Activated T-helper 1 cell treated with anti-CD3 and anti-CD28 coated beads, Interleukin-2, amount 50 U/mL, for 16 hours (primary cell): ENCODE data around the gene CCSER2.
"Not testable (repeated sequence)": the region's sequence is repeated elsewhere in the genome, so short reads cannot be mapped to it uniquely, and the experiment has no call there.

Experiments
- DNase-seq, 2 donors: peaks; one replicate each; pipeline ENCODE4 v3.0.0-alpha.2; 2020; ENCODE audit warnings: low read depth in 1 of 2, low spot score in 1 of 2

CCSER2 gene

DNA sequence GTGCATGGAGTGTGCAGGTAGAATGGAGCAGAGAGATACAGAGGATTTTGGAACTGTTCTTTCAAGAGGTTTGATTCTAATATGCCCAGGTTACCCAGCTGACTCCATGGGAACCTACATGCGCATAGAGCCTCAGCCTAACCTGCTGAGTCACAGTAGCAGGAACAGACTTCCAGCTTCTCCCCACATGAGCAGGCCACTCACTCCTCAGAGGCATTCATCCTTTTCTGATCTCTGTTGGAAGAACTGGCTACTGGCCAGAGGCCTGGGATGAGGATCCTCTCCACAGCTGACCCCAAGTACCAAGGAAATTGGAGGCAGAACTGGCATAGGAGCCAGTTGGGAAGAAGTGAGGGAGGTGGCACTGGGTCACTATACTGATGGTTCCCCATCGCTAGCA, 17.9 kb upstream of the CCSER2 start:
- DNase-seq: no peak

DNA sequence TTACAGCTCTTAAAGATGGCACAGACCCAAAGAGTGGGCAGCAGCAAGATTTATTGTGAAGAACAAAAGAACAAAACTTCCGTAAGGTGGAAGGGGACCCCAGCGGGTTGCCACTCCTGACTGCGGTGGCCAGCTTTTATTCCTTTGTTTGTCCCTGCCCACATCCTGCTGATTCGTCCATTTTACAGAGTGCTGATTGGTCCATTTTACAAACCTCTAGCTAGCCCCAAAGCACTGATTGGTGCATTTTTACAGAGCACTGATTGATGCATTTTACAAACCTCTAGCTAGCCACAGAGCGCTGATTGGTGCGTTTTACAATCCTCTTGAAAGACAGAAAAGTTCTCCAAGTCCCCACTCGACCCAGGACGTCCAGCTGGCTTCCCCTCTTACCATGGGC, 16.8 kb upstream of the CCSER2 start:
- DNase-seq: no peak

DNA sequence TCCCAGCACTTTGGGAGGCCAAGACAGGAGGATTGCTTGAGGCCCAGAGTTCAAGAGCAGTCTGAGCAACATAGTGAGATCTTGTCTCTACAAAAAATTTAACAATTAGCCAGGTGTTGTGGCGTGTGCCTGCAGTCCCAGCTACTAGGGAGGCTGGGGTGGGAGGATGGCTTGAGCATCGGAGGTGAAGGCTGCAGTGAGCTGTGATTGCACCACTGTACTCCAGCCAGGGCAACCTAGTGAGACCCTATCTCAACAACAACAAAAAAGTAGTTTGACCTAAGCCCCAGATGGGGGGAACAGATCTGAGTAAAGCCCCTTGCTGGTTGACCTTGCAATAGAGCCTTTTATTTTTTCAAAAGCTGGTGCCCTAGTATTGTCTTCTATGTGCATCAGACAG, 15.6 kb upstream of the CCSER2 start:
- no peak for DNase-seq

DNA sequence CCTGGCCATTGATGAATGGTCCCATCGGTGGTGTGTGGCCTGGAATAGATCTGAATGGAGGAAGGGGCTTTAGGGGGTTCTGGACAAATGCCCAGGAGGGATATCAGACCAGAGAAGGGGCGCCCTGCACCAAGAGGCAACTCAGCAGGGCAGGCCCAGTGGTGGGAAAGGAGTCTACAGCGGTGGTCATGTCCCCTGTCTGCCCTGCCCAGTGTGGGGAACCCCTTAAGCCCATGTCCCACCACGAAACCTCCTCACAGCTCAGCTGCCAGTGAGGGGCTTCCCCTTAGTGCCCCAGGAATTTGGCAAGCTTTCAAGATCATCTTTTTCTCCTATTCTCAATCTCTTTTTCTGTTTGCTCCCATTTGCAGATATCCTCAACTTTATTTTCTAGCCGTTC, 14.1 kb upstream of the CCSER2 start:
- DNase-seq: no peak

DNA sequence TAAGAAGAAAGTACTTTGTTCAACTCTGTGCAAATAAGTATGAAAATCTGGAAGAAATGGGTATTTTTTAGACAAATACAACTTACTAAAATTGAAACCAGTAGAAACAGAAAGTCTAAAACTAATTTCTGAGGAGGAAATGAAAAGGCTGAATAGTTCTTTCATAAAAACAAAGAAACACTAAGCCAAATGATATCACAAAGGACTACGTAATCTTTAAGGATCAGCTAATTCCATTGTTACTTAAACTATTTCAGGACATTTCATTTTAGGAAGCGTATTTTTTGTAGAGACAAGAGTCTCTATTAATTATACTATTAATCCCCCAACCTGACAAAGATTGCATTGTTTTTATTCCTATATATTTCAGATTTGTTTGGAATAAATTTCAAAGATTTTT, 11.2 kb upstream of the CCSER2 start:
- DNase-seq: no peak

DNA sequence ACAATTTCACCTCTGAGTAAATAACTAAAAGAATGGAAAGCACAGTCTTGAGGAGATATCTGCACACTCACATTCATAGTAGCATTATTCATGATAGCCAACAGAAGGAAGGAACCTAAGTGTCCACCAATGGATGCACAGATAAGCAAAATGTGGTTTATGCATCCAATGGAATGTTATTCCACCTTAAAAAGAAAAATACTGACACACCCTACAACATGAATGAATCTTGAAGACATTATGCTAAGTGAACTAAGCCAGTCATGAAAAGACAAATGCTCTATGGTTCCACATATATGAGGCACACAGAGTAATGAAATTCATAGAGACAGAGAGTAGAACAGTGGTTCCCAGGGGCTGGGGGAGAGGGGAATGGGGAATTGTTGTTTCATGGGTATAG, 6.5 kb upstream of the CCSER2 start:
- no peak for DNase-seq

DNA sequence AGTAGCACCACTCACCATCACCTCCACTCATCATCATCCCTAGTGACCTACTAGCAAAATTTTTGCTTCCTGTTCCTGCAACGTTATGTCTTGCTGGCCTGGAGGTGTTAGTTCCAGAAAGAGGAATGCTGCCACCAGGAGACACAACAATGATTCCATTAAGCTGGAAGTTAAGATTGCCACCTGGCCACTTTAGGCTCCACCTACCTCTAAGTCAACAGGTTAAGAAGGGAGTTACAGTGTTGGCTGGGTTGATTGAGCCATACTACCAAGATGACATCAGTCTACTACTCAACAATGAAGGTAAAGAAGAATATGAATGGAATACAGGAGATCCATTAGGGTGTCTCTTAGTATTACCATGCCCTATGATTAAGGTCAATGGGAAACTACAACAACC, 4.8 kb upstream of the CCSER2 start:
- DNase-seq: not testable (repeated sequence)

DNA sequence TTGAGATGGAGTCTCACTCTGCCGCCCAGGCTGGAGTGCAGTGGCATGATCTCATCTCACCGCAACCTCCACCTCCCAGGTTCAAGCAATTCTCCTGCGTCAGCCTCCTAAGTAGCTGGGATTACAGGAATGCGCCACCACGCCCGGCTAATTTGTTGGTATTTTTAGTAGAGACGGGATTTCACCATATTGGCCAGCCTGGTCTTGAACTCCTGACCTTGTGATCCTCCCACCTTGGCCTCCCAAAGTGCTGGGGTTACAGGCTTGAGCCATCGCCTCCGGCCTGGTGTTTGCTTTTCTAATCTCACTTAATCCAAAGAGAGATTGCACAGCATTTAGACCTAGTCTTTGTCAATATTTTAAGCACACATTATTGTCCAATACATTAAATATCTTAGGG, 1.4 kb upstream of the CCSER2 start:
- not testable (repeated sequence) for DNase-seq

DNA sequence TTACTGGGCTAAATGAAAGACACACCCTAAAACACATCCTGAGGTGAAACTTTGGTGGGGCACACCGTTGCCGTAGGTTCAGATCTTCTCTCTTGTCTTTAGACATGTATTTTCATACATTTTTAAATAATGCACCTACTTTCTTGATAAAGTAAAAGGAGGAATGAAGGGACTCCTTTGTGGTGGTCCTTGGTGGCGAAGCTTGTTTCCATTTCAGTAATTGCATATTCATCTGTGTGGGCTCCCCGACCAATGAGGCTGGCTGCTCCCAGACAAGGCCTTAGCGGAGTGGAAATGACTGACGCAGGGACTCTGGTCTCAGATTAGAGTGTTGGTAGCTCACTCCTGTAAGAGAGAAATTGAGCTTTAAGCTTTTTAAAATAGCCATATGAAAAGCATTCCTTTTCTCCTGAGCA, 815 bp downstream of the CCSER2 start:
- peak; percentile 36 to 40 for DNase-seq

DNA sequence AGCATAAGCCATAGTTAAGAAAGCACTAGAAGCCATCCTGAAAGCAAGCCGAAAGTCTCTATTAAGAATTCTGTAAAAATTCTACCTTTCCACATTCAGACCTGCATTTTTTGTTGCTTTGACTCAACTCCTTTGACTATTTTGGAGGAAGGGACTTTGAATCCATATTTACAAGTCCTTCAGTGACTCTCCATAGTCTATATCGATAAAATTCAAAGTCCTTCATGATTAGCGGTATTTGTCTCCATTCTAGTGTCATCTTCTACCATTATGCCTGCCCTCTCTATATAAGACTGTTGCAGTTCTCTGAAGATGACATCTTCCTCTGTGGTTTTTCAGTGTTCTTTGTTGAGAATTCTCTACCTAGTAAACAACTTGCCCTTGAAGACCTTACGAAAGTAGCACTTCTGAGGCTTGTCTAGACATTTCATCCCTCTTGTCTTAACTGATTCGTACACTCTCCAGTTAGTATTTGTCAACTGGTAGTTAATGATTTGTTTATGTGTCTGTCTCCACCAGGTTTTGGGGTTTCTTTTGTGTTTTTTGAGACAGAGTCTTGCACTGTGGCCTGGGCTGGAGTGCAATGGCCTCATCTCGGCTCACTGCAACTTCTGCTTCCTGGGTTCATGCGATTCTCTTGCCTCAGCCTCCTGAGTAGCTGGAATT, 1.7 kb downstream of the CCSER2 start:
- DNase-seq: no peak

DNA sequence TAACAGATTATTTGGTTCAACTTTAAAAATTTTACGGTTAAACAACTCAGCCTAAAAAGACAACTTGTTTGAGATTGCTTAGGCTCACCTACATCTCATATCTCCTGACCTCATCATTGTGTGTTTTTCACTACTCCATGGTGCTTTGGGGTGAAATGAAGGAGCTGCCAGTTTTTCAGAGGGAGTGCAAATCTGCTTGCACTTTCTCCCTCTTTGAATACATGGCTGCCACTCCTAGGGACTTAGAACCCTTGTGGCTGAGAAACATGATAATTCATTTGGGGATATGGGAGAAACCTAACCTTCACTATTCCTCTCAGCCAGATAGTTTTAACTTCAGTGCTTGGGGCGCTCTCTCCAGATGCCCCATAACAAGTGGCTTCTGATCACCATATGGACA, 2.7 kb downstream of the CCSER2 start:
- DNase-seq: no peak

DNA sequence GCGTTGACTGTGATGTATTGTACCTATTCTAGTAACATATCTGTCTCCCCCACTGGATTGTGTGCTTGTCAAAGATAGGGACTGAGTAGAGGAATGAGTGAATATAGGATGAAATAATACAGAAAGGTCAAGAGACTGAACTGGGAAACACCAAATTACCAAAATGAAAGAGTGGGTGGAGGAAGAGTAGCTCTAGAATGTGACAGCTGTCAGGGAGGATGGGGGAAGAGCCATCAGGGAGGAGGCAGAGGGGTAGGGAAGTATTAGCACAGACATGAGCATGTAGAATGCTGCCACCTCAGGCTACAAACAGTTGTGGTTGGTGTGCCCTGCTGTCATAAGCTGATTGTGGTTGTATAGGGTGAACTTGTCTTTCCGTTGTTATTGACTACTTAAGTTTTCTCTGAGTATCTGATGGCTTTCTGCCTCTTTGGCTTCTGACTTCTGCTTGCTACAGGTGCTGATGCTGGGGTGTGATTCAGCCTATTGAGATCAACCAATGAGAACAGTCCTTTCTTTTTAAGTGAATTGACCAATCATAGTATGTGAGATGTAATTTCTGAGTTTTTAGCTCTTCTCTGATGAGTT, 5.6 kb downstream of the CCSER2 start:
- DNase-seq: peak; percentile 35 to 51

DNA sequence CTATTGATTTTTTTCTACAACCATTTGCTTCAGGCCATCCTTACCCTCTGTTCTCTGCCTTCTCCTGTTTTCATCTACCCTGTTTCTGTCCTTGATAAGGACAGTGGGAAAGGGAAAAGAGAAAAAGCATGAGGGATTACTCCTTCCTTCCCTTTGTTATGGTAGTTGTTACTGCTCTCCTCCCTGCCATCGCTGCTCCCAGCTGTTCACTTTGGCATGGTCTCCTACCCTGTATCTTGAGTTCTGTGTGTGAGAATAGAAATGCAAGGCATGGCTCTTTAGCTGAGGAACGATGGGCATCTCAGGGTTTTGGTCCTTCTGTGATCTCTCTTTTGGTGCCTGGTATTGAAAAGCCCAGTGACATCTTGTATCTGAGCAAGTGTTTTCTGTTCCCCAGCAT, 6.4 kb downstream of the CCSER2 start:
- no peak for DNase-seq

DNA sequence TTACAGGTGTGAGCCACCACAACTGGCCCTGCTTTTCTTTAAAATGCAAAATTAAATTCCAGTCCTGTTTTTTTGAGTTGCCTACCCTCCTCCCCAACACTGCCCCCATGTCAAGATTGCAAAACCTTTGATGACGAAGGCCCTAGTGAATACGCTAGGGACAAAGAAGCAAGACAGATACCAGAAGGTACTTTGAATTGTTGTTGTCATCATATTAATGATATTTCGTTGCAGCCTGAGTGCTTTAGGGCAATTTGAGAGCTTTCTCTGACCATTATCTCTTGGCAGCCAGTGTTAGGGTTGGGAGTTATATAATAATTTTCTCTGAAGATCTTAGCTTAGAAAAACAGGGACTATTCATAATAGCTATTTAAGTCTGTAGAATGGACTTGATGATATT, 7.1 kb downstream of the CCSER2 start:
- DNase-seq: no peak

DNA sequence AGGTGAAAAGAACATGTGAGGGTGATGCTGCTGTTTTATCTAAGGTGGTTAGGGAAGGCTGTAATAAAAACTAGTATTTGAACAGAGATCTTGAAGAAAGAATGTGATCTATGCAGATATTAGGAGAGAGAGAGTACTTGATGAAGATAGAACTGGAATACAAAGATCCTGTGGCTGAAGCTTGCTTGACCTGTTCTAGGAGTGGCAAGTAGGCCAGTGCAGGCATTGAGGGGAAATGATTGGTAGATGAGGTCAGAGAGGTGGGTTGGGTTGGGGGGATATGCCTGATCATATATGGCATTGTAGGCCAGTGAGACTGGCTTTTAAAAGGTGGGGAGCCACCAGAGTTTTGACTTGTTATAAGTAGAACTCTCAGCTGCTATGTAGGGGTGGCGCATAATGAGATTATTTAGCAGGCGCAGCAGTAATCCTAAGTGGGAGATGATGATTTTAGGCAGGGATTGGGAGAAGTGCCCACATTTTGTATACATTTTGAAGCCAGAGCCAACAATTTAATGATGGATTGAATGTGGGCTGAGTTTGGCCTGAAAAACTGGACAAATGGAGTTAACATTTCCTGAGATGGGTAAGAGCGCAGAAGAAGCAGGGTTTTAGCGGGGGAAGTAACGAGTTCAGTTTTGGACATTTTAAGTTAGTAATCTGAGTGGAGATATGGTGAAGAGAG, 8.2 kb downstream of the CCSER2 start:
- DNase-seq: no peak

DNA sequence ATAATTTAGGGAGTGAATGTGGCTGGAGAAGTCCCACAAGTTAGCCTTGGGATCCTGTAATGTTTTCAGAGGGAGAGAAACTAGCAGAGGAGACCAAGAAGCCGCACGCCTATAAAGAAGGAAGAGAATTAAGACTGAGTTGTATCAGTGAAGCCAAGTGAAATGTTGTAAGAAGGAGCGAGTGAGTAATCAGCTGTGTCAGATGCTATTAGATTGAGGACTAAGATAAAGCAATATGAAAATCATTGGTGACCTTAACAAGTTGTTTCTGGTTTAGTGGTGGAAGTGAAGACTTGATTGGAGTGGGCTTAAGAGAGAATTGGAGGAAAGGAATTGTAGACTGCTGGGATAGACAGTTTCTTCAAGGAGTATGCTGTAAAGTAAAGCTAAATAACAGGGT, 8.8 kb downstream of the CCSER2 start:
- no peak for DNase-seq

DNA sequence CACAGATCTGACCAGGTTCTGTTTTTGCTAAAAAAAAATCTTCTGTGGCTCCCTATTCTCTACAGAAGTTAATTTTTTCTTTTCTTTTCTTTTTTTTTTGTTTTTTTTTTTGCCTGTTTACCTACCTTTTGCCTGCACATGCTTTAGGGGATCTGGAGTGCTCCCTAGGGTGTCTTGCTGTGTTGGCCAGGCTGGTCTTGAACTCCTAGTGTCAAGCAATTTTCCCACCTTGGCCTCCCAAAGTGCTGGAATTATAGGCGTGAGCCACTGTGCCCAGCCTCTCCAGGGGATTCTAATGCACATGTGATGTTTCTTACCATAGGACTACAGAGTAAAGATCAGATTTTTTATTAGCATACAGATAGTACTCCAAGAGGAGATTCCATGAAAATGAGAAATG, 10.6 kb downstream of the CCSER2 start:
- DNase-seq: no peak

DNA sequence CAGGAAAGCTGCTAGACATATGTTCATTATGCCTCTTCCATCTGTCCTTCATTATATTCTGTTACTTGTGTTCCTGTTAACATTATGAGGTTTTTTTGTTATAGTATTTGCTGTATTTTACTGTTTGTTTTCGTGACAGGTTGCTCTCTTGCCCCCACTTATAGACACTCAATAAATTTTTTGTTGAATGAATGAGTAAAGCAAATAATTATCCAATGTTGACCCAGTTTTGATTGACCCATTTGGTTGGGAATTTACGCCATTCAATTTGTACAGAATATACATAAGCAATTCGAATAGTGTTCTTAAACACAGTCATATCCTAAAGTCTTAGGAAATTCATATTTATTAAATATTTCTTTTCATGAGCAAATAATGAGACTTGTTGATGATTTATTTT, 11.8 kb downstream of the CCSER2 start:
- DNase-seq: no peak

DNA sequence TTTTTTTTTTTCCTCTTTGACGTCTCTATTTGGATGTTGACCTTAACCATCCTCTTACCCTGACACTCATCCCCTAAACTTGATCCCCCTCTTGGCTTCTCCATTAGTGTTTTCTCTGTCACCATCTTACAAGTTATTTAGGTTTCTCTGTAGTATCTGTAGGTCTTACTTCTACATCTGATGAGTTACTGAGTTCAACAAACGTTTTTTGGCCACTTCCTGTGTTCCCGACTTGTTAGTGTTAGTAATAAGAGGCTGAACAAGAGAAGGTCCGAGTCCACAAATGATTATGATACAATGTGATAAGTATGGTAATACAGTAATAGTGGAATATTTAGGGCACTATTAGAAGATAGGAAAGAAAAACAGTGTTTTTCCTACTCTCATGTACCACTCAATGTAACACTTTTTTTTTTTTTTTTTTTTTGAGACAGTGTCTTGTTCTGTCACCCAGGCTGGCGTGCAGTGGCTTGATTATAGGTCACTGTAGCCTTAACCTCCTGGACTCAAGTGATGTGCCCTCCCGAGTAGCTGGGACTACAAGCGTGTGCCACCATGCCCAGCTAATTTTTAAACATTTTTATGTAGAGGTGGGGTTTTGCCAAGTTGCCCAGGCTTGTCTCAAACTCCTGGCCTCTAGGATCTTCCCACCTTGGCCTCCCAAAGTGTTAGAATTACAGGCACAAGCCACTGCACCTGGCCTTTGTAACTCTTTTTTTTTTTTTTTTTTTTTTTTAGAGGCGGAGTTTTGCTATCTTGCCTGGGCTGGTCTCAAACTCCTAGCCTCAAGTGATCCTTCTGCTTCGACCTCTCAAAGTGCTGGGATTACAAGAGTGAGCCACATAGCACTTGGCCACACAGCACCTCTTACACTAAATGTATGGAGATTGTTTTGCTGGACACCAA, 12.5 kb downstream of the CCSER2 start:
- no peak for DNase-seq

DNA sequence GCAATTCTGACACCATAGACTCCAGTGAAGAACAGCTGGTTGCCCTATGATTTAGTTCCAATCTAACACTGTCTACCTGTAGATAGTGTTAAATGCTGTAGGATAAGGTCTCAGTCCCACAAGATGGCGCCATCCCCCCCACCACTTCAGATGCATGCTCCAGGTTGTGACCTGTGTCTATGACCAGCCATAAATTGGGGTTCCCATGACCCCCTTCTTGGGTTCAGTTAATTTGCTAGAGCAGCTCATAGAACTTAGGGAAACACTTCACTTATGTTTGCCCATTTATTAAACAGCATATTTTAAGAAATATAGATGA, 13.1 kb downstream of the CCSER2 start:
- no peak for DNase-seq

DNA sequence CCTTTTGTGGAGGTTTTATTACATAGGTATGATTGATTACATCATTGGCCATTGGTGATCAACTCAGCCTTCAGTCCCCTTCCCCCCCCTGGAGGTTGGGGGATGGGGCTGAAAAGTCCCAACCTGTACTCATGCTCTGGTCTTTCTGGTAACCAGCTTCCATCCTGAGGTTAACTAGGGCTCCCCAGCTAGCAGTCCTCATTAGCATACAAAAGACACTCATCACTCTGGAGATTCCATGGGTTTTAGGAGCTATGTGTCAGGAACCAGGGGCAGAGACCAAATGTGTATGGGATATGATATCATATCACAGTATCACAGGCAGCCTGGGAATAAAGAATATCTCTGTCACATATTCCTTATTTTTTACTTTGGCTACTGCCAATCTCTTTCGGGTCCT, 13.6 kb downstream of the CCSER2 start:
- DNase-seq: no peak

DNA sequence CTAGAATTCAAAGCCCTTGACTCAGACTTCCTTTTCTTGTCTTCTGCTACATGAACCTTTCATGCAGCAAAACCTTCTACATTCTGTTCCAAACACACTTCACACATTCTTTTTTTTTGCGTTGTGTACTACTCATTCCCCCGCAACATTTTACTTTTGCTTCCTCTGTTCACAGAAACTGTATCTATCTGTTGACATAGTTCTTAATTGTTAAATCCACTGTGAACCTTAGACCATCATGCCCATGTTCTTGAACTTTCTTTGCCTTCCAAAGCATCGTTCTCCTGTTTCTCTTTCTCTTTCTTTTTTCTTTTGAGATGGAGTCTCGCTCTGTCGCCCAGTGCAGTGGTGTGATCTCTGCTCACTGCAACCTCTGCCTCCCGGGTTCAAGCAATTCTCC, 14.2 kb downstream of the CCSER2 start:
- DNase-seq: no peak
